GM12873 (cell line): ENCODE results near the gene LPCAT1.

Experiments
- TF ChIP-seq, protein P1 (sequence below): IDR thresholded peaks from 2 replicates; pipeline ENCODE4 v1.5.1; 2012; ENCODE audit warnings: low read depth, mild to moderate bottlenecking, moderate library complexity, low read length, control low read depth; ENCODE audit not compliant: insufficient read depth; ENCODE audit errors: missing control alignments

The LPCAT1 gene

DNA sequence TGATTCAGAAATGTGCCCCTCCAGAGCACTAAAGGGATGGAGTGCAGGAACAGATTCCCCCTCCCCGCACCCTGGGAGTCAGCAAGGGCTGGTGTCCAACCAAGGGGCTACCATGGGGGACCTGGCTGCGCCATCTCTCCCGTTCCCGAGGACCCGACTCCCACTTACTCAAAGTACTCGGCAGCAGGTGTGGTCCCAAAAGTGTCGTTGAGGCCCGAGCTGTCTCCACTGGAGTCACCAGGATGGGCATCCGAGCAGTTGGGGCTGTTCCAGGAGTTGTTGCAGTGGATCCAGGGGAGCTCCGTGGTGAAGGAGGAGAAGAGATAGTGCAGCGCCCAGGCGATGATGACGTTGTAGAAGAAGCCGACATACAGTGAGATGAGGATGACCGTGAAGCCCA lies 91.5 kb downstream of the LPCAT1 start:
- TF ChIP-seq, protein P1, sequence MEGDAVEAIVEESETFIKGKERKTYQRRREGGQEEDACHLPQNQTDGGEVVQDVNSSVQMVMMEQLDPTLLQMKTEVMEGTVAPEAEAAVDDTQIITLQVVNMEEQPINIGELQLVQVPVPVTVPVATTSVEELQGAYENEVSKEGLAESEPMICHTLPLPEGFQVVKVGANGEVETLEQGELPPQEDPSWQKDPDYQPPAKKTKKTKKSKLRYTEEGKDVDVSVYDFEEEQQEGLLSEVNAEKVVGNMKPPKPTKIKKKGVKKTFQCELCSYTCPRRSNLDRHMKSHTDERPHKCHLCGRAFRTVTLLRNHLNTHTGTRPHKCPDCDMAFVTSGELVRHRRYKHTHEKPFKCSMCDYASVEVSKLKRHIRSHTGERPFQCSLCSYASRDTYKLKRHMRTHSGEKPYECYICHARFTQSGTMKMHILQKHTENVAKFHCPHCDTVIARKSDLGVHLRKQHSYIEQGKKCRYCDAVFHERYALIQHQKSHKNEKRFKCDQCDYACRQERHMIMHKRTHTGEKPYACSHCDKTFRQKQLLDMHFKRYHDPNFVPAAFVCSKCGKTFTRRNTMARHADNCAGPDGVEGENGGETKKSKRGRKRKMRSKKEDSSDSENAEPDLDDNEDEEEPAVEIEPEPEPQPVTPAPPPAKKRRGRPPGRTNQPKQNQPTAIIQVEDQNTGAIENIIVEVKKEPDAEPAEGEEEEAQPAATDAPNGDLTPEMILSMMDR, result no peak

DNA sequence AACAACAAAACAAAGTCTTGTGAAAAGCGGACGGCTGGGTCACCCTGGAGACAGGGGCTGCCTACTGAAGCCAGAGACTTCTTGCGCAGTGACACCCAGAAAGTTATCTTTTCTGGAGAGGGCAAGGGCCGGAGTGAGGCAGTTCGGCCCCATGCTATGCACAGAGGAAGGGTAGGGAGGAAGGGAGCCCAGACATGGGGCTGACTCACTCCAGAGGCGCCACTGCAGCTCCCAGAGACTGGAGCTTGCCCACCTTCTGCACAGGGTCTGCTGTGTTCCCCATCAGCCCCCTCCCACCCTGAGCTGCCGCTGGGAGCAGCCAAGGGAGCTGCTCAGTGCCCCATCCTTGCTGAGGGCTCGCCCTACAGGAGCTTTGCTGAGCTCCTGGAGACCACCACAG lies 91.9 kb downstream of the LPCAT1 start:
- TF ChIP-seq, protein P1, result no peak

DNA sequence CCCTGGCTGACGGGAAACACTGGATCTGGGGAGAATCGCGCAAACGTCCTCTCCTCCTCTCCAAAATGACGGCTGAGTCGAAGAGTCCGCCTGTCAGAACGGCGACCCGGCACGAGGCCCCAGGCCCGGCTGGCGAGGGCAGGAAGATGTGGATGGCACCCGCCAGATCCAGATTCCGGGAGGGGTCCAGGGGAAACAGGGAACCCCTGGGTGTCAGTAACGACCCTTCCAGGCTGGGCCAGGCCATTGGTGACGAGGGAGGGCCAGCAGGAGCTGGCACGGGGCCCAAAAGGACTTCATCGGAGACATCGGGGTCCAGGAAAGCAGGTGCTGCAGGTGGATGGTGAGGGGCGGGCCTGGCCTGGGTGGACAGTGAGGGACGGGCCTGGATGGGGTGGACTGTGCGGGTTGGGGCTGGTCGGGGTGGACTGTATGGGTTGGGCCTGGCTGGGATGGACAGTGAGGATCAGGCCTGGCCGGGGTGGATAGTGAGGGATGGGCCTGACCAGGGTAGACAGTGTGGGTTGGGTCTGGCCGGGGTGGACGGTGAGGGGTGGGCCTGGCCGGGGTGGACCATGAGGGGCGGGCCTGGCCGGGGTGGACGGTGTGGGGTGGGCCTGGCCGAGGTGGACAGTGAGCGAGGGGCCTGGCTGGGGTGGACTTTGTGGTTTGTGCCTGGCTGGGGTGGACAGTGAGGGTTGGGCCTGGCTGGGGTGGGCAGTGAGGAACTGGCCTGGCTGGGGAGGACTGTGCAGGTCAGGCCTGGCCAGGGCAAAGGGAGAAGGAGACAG lies 92.5 kb downstream of the LPCAT1 start:
- TF ChIP-seq, protein P1, result no peak

DNA sequence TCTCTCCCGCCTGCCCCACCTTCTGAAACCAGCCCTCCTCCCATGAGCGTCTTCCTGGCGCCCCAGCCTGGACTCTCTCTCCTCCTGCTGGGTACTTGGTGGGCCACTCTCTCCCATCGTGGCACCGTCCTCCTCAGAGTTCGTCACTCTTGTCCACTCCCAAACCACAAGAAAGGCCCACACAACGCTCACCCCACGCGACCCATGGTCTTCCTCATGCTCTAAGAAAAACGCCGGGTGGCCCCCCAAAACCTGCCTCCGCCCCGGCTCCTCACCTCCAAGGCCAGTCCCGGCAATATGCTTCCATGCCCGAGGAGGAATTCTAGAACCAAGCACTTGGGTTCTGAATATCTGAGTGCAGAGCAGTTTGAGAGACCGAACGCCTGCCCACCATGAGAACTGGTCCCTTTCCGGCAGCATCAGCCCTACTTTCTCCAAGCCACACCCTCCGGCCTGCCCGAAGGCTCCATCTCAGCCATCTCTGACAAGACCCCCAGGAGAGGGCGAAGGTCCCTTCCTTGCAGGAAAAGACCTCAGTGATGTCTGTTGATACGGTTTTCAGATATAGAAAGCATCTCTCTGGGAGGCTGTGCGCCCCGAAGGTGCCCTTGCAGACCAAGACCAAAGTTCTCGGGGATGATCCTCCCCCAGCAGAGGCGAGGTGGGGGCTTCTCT lies 93.5 kb downstream of the LPCAT1 start:
- TF ChIP-seq, protein P1, result no peak

DNA sequence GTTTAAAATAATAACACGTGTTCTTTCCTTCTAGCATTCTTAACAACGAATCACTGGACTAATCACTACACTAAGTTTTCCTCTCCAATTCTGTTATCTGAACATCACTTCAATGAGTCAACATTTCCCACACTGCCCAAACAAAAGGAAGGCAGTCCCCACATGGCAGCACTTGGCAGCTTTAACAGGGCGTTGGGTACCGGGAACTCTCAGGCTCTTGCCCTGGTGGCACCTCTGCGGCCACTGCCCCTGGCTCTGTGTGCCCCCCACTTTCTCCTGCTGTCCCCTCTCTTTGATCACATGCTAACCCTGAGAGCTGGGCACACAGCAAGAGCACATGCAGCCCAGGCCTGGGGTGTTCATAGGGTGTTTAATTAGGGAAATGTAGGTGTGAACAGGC lies 94.3 kb downstream of the LPCAT1 start:
- TF ChIP-seq, protein P1, result no peak

DNA sequence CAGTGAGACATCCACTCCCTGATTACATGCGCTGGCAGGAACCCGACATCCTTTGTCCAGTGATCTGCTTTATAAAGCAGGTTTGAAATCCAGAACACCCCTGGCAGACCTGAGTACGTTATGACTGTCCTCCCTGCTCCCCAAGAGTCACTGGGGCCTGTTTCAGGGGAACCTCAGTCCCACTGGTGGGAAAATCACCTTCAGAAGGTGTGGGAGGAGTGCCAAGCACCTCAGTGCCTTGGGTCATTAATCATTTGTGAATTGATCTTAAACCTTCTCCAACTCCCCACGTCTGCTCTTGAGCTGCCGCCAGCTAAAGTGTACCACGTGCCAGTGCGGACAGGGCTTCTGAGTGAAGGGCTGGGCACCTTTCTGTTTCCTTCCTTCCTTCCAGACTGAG lies 94.7 kb downstream of the LPCAT1 start:
- TF ChIP-seq, protein P1, result no peak

DNA sequence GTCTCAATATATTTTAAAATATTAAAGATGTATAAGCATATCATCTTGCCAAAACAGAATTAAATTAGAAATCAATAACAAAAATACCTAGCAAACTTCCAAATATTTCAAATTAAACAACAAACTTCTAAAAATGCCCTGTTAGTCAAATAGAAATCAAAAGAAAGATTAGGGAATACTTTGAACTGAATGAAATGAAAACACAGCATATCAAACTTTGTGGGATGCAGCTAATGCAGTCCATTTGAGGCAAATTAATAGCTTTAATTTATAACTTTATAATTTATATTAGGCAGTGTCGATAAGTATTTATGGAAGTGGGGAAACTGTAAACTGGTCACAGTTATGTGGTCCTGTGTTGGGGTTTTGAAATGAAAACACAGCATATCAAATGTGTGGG lies 95.7 kb downstream of the LPCAT1 start:
- TF ChIP-seq, protein P1, result no peak
